Measurements from ENCODE around the gene JAZF1. TPM values are rescaled to one million over a fixed set of nuclear protein-coding genes. Genes with fewer than 3 reads are reported as not detected.

The JAZF1 gene
- total RNA-seq, 4 donors from 2014 or later: 4.7 to 8.1 (median 5.7) TPM

DNA sequence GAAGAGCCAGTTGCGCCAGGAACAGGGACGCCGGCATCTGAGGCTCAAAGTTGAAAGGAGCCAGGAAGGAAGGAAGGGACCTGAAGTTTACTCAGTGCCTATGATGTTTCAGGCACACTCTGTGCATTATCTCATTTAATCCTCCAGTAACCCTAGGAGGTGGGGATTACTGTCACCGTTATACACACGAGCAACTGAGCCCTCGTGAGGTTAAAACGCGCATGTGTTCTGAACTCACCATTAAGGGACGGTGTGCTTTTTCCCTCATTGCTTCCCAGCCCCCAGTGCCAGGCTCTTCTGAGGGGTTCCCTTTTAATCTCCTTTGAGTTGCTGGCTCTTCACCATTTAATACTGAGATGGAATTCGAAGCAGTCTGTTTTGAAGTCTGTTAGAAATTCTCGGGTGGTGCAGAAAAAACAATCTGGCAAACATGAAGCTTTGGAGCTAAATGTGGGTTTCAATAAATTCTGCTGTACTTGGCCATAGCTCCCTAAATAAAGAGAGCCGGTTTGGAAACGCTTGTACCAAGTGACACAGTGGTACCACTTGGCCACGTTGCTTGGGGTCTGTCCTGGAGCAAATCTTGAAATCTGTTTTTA, 338.4 kb downstream of the JAZF1 start:
- TF ChIP-seq, protein P1, sequence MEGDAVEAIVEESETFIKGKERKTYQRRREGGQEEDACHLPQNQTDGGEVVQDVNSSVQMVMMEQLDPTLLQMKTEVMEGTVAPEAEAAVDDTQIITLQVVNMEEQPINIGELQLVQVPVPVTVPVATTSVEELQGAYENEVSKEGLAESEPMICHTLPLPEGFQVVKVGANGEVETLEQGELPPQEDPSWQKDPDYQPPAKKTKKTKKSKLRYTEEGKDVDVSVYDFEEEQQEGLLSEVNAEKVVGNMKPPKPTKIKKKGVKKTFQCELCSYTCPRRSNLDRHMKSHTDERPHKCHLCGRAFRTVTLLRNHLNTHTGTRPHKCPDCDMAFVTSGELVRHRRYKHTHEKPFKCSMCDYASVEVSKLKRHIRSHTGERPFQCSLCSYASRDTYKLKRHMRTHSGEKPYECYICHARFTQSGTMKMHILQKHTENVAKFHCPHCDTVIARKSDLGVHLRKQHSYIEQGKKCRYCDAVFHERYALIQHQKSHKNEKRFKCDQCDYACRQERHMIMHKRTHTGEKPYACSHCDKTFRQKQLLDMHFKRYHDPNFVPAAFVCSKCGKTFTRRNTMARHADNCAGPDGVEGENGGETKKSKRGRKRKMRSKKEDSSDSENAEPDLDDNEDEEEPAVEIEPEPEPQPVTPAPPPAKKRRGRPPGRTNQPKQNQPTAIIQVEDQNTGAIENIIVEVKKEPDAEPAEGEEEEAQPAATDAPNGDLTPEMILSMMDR (IDR thresholded peaks at IDR 0.05): no peak
- TF ChIP-seq POLR2A (IDR thresholded peaks at IDR 0.05): no peak
- H3K4me3 ChIP-seq (ENCODE audit: low read depth, poor library complexity, severe bottlenecking): no peak overlapping the region
- intact Hi-C loops (cut with DNase I; ENCODE audit: low total_unique reads): no loop called here
- WGBS, 2 donors: 48 to 54% methylated on average over 14 of the region's 14 CpGs
- no peak for DNase-seq (ENCODE audit: low spot score in 2 of 2)

DNA sequence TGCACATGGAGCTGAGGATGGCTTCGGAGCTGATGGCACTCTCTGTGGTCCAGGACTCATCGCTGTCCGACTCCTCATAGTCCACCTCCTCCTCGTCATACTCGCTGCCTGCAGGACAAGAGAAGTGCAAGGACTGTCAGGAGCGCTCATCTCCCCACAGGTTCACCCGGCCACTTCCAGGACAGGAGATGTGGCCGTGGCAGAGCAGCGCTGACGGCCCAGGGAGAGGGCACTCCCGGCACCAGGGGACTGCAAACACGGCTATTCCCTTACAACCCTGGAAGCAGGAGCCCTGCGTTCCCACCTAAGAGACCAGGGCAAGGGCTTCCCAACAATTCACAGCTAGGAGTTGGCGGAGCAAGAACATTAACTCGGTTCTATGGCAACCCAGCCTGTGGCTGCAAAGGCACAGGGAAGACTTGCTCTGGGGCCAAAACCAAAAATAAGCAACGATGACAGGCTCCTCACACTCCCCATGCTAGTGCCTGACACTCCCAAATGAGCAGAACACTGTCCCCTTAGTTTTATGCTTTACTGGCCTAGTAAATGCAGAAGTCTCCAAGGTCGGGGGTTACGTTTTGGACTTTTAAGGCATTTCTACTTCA, 339.7 kb downstream of the JAZF1 start:
- 87 to 93% methylated on average over 18 of the region's 18 CpGs for WGBS, 2 donors
- DNase-seq (ENCODE audit: low spot score in 2 of 2): no peak
- TF ChIP-seq, protein P1 (IDR thresholded peaks at IDR 0.05): no peak
- no peak for TF ChIP-seq POLR2A (IDR thresholded peaks at IDR 0.05)
- H3K4me3 ChIP-seq (ENCODE audit: low read depth, poor library complexity, severe bottlenecking): no peak overlapping the region
- intact Hi-C loops (cut with DNase I; ENCODE audit: low total_unique reads): no loop called here

DNA sequence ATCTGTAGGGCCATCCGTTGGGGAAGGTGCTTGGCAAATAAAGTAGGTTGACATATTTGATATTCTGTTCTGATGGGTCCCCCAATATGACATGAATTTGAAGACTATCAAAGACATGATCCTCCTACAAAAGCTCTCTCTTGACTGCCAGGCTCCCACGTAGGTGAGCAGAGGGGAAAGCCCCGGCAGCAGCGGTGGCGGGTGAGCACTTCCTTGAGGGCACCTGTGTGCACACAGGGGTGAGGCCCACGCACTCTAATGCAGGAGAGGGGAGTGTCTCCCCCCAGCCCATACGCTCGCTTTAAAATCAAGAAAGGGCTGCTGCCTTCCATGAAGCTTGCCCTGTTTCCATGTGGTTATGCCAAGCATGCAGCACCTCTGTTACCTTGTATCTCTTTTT, 340.3 kb downstream of the JAZF1 start:
- 76 to 81% methylated on average over 8 of the region's 8 CpGs for WGBS, 2 donors
- no peak for DNase-seq (ENCODE audit: low spot score in 2 of 2)
- no peak overlapping the region for H3K4me3 ChIP-seq (ENCODE audit: low read depth, poor library complexity, severe bottlenecking)
- no peak for TF ChIP-seq POLR2A (IDR thresholded peaks at IDR 0.05)
- TF ChIP-seq, protein P1 (IDR thresholded peaks at IDR 0.05): no peak
- intact Hi-C loops (cut with DNase I; ENCODE audit: low total_unique reads): no loop called here

DNA sequence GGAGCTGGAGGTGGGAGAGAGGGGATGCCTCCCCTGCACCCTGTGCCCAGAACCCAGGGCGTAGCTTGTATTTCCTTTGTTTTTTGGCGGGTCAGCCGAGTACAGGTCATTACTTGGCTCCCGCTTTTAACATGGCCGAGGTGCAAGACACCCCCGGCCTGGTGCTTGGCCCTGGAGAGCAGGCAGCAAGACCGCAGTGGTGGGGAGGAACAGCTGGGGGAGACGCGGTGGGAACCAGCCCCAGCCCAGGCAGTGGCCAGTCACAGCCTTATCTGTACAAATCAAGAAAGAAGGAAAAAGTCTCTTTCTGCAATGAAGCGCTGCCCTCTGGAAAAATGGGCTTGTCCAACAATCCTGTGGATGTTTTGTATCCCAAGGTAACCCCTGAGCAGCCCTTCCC, 341.5 kb downstream of the JAZF1 start:
- H3K4me3 ChIP-seq (ENCODE audit: low read depth, poor library complexity, severe bottlenecking): no peak overlapping the region
- intact Hi-C loops (cut with DNase I; ENCODE audit: low total_unique reads): no loop called here
- WGBS, 2 donors: 86 to 88% methylated on average over 10 of the region's 10 CpGs
- DNase-seq (ENCODE audit: low spot score in 2 of 2): no peak
- TF ChIP-seq POLR2A (IDR thresholded peaks at IDR 0.05): no peak
- TF ChIP-seq, protein P1 (IDR thresholded peaks at IDR 0.05): no peak

DNA sequence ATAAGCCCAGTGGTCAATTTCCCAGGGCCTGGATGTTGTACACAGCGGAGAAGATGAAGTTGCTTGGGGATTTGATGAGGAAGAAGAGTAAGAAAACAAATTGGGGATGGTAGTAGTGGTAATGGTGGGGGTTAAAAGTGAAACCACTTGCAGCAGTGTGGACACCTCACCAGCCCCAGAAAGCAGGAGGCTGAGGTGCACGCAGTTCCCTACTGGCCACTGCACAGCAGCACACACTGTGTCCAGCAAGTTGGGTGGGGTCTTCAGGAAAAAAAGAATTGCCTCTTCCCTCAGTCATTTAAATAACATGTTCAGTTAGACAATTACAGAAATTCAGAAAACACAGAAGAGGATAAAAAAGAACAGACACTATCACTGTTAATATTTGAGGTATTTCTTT, 344.1 kb downstream of the JAZF1 start:
- H3K4me3 ChIP-seq (ENCODE audit: low read depth, poor library complexity, severe bottlenecking): no peak overlapping the region
- DNase-seq (ENCODE audit: low spot score in 2 of 2): no peak
- WGBS, 2 donors: 93 to 96% methylated on average over 2 of the region's 2 CpGs
- TF ChIP-seq, protein P1 (IDR thresholded peaks at IDR 0.05): no peak
- TF ChIP-seq POLR2A (IDR thresholded peaks at IDR 0.05): no peak
- intact Hi-C loops (cut with DNase I; ENCODE audit: low total_unique reads): no loop called here

DNA sequence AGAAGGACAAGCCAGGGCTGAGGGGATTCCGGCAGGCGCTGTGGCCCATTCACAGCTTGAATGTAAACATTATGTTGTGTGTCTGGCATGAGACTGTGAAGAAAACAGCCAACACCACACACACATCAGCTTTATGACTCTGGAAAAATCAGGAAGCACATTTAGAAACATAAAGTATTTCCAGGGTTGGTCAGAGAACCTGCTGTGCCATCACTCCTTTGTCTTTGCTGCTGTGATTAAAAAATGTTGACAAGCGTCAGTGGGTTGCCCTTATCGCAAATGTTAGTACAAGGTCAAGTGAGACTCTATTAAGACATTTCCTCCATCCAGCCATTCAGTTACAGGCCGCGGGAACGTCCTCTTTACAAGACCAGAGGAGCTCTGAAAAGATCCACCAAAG, 345.2 kb downstream of the JAZF1 start:
- intact Hi-C loops (cut with DNase I; ENCODE audit: low total_unique reads): no loop called here
- 82 to 89% methylated on average over 7 of the region's 7 CpGs for WGBS, 2 donors
- no peak for TF ChIP-seq POLR2A (IDR thresholded peaks at IDR 0.05)
- H3K4me3 ChIP-seq (ENCODE audit: low read depth, poor library complexity, severe bottlenecking): no peak overlapping the region
- no peak for DNase-seq (ENCODE audit: low spot score in 2 of 2)
